HL-60 (cell line): ENCODE data around the gene FASTKD3.

Experiments
- DNase-seq, 2 experiments: peaks; one replicate each; pipeline ENCODE4 v3.0.0-alpha.2; 2010 to 2020; ENCODE audit warnings: low read depth in 1 of 2, low spot score in 1 of 2
- H3K27ac ChIP-seq: fragments of 250-450 bp; sonication (Bioruptor Pico); replicated peaks from 2 replicates; pipeline ENCODE4 v1.5.1; 2020; ENCODE audit warnings: mild to moderate bottlenecking, moderate library complexity
- H3K27me3 ChIP-seq: fragments of 250-450 bp; sonication (Bioruptor Pico); 2 replicates; pipeline ENCODE4 v1.5.1; 2021; ENCODE audit warnings: mild to moderate bottlenecking, moderate library complexity; ENCODE audit not compliant: insufficient read depth, poor library complexity, severe bottlenecking
- H3K4me3 ChIP-seq: replicated peaks from 2 replicates; pipeline ENCODE4 v1.5.1; 2011; ENCODE audit warnings: mild to moderate bottlenecking, control low read depth, low read length; ENCODE audit not compliant: insufficient read depth
- GABPA ChIP-seq: IDR thresholded peaks from 2 replicates; pipeline ENCODE4 v1.6.1; 2012; ENCODE audit warnings: low read depth
- POLR2AphosphoS5 ChIP-seq: IDR thresholded peaks from 2 replicates; pipeline ENCODE4 v1.6.1; 2012; ENCODE audit warnings: low read depth
- SPI1 ChIP-seq: IDR thresholded peaks from 2 replicates; pipeline ENCODE4 v1.6.1; 2012; ENCODE audit warnings: low read depth, mild to moderate bottlenecking, borderline replicate concordance
- TF ChIP-seq, protein P1 (sequence below): IDR thresholded peaks from 2 replicates; pipeline ENCODE4 v1.6.1; 2012; ENCODE audit warnings: low read depth; ENCODE audit not compliant: insufficient replicate concordance
- TF ChIP-seq, protein P2 (sequence below): IDR thresholded peaks from one replicate; pipeline ENCODE4 v1.5.1; 2011; ENCODE audit warnings: low read length, control low read depth, inconsistent platforms; ENCODE audit not compliant: insufficient read depth

FASTKD3 gene

DNA sequence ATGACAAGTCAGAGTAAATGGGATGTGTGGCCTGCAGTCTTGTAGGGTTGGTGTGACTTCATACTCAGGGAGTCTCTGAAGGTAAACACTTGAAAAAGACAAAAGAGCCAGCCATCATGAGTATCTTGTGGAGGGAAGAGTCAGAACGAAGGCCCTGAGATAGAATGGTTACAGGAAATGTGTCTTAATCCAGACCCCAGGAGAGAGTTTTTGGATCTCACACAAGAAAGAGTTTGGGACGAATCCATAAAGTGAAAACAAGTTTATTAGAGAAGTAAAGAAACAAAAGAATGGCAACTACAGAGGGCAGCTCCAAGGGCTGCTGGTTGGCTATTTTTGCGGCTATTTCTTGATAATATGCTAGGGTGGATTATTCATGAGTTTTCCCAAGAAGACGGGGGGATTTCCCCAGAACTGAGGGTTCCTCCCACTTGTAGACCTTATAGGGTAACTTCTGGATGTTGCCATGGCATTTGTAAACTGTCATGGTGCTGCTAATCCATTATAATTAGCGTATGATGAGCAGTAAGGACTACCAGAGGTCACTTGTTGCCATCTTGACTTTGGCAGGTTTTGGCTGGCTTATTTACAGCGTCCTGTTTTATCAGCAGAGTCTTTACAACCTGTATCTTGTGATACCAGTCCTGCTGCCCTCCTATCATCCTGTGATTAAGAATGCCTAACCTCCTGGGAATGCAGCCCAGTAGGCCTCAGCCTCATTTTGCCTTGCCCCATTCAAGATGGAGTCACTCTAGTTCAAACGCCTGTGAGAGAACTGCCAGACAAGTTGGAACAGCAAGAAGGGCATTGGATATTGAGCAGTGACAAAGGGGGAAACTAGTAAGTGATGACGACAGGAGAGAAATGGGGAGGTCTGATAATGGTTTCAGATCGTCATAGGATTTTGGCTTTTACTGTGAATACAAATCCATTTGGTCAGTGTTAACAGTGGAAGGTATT is 34.1 kb upstream of the FASTKD3 start:
- TF ChIP-seq, protein P1, sequence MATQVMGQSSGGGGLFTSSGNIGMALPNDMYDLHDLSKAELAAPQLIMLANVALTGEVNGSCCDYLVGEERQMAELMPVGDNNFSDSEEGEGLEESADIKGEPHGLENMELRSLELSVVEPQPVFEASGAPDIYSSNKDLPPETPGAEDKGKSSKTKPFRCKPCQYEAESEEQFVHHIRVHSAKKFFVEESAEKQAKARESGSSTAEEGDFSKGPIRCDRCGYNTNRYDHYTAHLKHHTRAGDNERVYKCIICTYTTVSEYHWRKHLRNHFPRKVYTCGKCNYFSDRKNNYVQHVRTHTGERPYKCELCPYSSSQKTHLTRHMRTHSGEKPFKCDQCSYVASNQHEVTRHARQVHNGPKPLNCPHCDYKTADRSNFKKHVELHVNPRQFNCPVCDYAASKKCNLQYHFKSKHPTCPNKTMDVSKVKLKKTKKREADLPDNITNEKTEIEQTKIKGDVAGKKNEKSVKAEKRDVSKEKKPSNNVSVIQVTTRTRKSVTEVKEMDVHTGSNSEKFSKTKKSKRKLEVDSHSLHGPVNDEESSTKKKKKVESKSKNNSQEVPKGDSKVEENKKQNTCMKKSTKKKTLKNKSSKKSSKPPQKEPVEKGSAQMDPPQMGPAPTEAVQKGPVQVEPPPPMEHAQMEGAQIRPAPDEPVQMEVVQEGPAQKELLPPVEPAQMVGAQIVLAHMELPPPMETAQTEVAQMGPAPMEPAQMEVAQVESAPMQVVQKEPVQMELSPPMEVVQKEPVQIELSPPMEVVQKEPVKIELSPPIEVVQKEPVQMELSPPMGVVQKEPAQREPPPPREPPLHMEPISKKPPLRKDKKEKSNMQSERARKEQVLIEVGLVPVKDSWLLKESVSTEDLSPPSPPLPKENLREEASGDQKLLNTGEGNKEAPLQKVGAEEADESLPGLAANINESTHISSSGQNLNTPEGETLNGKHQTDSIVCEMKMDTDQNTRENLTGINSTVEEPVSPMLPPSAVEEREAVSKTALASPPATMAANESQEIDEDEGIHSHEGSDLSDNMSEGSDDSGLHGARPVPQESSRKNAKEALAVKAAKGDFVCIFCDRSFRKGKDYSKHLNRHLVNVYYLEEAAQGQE = no peak
- no peak for TF ChIP-seq SPI1
- no peak for TF ChIP-seq POLR2AphosphoS5
- TF ChIP-seq, protein P2, sequence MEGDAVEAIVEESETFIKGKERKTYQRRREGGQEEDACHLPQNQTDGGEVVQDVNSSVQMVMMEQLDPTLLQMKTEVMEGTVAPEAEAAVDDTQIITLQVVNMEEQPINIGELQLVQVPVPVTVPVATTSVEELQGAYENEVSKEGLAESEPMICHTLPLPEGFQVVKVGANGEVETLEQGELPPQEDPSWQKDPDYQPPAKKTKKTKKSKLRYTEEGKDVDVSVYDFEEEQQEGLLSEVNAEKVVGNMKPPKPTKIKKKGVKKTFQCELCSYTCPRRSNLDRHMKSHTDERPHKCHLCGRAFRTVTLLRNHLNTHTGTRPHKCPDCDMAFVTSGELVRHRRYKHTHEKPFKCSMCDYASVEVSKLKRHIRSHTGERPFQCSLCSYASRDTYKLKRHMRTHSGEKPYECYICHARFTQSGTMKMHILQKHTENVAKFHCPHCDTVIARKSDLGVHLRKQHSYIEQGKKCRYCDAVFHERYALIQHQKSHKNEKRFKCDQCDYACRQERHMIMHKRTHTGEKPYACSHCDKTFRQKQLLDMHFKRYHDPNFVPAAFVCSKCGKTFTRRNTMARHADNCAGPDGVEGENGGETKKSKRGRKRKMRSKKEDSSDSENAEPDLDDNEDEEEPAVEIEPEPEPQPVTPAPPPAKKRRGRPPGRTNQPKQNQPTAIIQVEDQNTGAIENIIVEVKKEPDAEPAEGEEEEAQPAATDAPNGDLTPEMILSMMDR = no peak
- TF ChIP-seq GABPA = no peak
- H3K27me3 ChIP-seq = no peaks in the 10 kb centered on the region
- H3K27ac ChIP-seq = no peak overlapping the region
- no peak overlapping the region for H3K4me3 ChIP-seq
- no peak for DNase-seq

DNA sequence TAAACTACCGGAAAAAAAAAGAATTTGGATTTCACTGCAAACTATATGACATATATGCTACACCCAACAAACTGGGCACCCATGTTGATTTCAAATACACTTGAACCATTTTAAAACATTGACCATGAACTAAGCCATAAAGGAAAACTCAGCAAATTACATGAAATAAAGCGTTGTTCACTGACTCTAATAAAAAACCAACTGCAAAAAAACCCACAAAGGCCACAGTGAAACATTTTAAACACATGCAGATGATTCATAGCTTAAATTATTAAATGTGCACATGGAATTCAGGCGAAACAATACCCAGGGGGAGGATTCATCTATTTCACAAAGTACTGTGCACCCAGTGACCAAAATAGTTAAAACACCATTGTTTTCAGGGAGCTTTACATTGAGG is 33.4 kb upstream of the FASTKD3 start:
- no peak for TF ChIP-seq POLR2AphosphoS5
- TF ChIP-seq, protein P1 = no peak
- no peak for TF ChIP-seq SPI1
- no peak for TF ChIP-seq GABPA
- TF ChIP-seq, protein P2 = no peak
- Histone ChIP-seq H3K4me3 (no peak overlapping the region), H3K27ac (no peak overlapping the region), H3K27me3 (no peaks in the 10 kb centered on the region)
- DNase-seq = no peak

DNA sequence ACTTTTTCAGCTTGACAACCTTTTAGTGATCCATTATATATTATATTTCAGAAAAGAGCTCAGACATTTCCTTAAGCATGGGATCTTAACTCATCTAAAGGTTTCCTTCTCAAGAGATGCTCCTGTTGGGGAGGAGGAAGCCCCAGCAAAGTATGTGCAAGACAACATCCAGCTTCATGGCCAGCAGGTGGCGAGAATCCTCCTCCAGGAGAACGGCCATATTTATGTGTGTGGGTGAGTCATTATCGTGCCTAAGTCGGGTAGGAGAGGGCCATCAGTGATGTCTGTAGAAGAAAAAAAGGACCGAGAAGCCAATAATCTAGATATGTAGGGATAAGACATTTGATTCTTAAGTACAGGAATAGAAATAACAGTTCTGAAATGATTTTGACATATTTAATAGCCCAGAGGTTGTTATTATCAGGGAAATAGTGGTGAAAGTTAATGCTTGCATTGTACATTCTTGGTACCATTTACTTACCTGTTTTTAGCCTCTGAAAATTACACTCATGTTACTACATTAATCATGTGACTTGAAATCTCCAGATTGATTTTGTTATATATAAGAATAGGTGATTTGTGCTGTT is 28.3 kb upstream of the FASTKD3 start:
- no peak overlapping the region for H3K4me3 ChIP-seq
- no peak for TF ChIP-seq SPI1
- DNase-seq = peak; percentile 34 to 35
- H3K27me3 ChIP-seq = no peaks in the 10 kb centered on the region
- no peak overlapping the region for H3K27ac ChIP-seq

DNA sequence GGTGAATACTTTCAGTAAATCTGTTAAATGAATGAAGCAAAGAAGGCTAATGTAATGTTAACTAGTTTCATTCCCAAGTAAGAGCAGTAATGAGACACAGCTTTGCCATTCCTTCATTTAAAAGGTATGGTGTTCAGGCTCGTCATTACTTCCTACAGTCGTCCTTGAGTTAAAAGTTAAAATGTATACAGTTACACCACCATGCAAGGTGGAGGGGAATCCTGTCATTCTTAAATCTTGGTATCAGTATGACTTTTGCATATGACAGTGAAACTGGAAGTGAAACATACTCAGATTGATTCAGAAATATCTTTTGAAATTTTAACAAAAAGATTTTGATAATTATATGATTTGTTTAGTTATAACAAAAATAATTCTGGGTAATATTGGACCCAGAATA is 26.0 kb upstream of the FASTKD3 start:
- no peaks in the 10 kb centered on the region for H3K27me3 ChIP-seq
- H3K4me3 ChIP-seq = no peak overlapping the region
- no peak for DNase-seq
- TF ChIP-seq POLR2AphosphoS5 (no peak), SPI1 (no peak), GABPA (no peak)
- TF ChIP-seq, protein P2 = no peak
- TF ChIP-seq, protein P1 = no peak
- H3K27ac ChIP-seq = no peak overlapping the region
